Lower leg skin (tissue), 4 donors: ENCODE data around the gene SEC16A. TPM values are rescaled to one million over a fixed set of nuclear protein-coding genes. Genes with fewer than 3 reads are reported as not detected.

Experiments used
- DNase-seq, 2 donors: peaks; one replicate each; pipeline ENCODE4 v3.0.0-alpha.2; 2019; ENCODE audit warnings: low spot score in 2 of 2
- H3K4me3 ChIP-seq: fragments of 200-600 bp; sonication (generic); 2 replicates; pipeline ENCODE4 v1.5.1; 2017; ENCODE audit warnings: mild to moderate bottlenecking, low read depth; ENCODE audit not compliant: poor library complexity, severe bottlenecking
- POLR2A ChIP-seq, 2 donors: fragments of 450-650 bp; IDR thresholded peaks; one replicate each; pipeline ENCODE4 v1.6.1; 2016 to 2017; ENCODE audit warnings: antibody characterized with exemption in 2 of 2, mild to moderate bottlenecking in 1 of 2, moderate library complexity in 1 of 2
- WGBS, 2 donors: methylation state at CpG; one replicate each; pipeline ENCODE4 v1.1.5; 2018; 5-methylcytosine and 5-hydroxymethylcytosine counted together
- intact Hi-C: fragments of 100-400 bp; cut with DNase I; formaldehyde crosslinking; loops from one replicate; pipeline ENCODE4 v1.15.0; 2023; ENCODE audit warnings: low total_unique reads
- total RNA-seq, 4 donors: library from RNA; depleted of rRNA; stranded (reverse); fragments of >200 nt; gene quantifications; one replicate each; pipeline ENCODE4 v1.1.0, GENCODE V29; 2016
- TF ChIP-seq, protein P1 (sequence below), 3 donors: fragments of 450-650 bp; IDR thresholded peaks; one replicate each; pipeline ENCODE4 v1.5.1; 2016; ENCODE audit warnings: antibody characterized with exemption in 3 of 3, mild to moderate bottlenecking in 3 of 3, moderate library complexity in 2 of 3

Gene SEC16A
- total RNA-seq, 4 donors from 2014 or later, result 58.4 to 77.8 (median 58.5) TPM

DNA sequence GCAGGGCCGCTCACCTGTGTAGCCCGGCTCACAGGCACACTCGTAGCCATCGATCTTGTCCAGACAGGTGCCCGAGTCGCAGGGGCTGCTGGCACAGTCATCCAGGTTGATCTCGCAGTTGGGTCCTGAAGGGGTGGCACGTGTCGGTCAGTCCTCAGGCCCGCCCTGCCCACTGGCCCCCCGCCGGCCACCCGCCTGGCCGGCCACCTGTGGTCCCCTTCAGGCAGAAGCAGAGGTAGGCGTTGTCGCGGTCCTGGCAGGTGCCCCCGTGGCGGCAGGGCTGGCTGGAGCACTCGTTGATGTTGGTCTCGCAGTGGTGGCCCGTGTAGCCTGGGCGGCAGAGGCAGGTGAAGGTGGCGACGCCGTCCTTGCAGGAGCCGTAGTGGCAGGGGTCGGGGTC is 32.4 kb upstream of the SEC16A start:
- no peak for DNase-seq
- no peak overlapping the region for H3K4me3 ChIP-seq
- intact Hi-C loops, result no loop called here
- 94 to 96% methylated on average over 20 to 26 of the region's 28 CpGs for WGBS, 2 donors
- TF ChIP-seq POLR2A (IDR thresholded peaks at IDR 0.05), result no peak
- TF ChIP-seq, protein P1, sequence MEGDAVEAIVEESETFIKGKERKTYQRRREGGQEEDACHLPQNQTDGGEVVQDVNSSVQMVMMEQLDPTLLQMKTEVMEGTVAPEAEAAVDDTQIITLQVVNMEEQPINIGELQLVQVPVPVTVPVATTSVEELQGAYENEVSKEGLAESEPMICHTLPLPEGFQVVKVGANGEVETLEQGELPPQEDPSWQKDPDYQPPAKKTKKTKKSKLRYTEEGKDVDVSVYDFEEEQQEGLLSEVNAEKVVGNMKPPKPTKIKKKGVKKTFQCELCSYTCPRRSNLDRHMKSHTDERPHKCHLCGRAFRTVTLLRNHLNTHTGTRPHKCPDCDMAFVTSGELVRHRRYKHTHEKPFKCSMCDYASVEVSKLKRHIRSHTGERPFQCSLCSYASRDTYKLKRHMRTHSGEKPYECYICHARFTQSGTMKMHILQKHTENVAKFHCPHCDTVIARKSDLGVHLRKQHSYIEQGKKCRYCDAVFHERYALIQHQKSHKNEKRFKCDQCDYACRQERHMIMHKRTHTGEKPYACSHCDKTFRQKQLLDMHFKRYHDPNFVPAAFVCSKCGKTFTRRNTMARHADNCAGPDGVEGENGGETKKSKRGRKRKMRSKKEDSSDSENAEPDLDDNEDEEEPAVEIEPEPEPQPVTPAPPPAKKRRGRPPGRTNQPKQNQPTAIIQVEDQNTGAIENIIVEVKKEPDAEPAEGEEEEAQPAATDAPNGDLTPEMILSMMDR (IDR thresholded peaks at IDR 0.05), result no peak

DNA sequence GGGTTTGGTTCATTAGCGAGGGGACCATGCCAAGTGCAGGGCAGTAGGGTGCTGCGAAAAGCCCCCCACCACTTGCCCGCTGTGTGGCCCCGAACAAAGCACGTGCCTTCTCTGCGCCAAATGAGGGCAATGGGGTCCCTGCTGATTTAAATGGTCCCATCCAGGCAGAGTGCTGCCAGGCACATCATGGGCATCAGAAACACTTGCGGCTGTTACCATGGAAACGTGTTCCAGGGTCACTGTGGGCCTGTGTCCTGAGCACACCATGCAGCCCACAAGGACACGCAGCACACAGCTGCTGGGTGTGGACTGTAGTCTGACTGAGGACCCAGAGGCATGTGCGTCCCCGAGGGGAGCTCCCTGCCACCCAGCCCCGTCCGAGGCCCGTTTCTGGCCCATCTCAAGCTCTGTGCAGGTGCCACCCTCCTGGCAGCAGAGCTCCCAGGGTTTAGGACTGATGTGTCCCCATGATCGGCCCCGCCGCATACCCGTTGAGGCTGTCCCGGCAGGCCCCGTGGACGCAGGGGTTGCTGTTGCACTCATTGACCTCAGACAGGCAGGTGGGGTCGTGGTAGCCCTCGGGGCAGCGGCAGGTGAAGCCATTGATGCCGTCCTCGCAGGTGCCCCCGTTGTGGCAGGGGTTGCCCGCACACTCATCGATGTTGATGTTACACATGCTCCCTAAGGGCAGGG is 31.3 kb upstream of the SEC16A start:
- TF ChIP-seq POLR2A (IDR thresholded peaks at IDR 0.05), result no peak
- TF ChIP-seq, protein P1 (IDR thresholded peaks at IDR 0.05), result no peak
- WGBS, 2 donors, result 75 to 89% methylated on average over 13 to 29 of the region's 29 CpGs
- no peak overlapping the region for H3K4me3 ChIP-seq
- intact Hi-C loops, result no loop called here
- DNase-seq, result no peak

DNA sequence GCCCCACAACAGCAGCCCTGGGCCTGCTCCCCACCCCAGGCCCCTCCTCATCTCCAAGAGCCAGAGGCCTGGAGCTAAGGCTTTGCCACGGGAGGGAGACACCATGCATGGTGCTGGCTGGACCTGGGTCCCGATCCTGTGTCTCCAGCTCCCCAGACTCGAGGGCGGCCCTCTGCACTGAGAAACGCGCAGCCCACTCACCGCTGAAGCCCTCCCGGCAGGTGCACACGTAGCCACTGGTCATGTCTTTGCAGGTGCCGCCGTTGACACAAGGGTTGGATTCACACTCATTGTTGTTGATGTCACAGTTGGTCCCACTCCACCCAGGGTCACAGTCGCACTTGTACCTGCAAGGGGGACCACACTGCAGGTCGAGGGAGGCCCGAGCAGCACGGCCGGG is 30.4 kb upstream of the SEC16A start:
- no peak for DNase-seq
- intact Hi-C loops, result no loop called here
- TF ChIP-seq POLR2A (IDR thresholded peaks at IDR 0.05), result no peak
- TF ChIP-seq, protein P1 (IDR thresholded peaks at IDR 0.05), result no peak
- no peak overlapping the region for H3K4me3 ChIP-seq
- 93 to 98% methylated on average over 11 to 16 of the region's 16 CpGs for WGBS, 2 donors

DNA sequence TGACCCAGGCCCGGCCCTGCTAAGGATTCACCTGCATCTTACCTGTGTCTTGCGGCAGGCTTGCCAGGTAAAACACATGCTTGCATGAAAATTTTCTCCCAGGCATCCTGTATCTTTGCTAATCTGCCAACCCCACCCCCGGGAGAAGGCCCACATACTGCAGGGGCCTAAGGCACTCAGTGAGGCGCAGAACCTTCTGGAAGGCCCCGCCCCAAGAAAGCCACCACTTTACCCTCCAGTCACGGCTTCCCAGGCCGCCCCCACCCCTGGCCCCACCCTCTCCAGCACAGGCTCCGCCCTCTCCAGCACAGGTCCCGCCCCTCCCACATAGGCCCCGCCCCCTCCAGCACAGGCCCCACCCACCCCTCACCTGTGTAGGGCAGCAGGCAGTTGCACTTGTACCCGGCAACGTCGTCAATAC is 29.8 kb upstream of the SEC16A start:
- intact Hi-C loops, result no loop called here
- H3K4me3 ChIP-seq, result no peak overlapping the region
- WGBS, 2 donors, result 65 to 72% methylated on average over 13 of the region's 13 CpGs
- TF ChIP-seq POLR2A (IDR thresholded peaks at IDR 0.05), result no peak
- TF ChIP-seq, protein P1 (IDR thresholded peaks at IDR 0.05), result no peak
- no peak for DNase-seq

DNA sequence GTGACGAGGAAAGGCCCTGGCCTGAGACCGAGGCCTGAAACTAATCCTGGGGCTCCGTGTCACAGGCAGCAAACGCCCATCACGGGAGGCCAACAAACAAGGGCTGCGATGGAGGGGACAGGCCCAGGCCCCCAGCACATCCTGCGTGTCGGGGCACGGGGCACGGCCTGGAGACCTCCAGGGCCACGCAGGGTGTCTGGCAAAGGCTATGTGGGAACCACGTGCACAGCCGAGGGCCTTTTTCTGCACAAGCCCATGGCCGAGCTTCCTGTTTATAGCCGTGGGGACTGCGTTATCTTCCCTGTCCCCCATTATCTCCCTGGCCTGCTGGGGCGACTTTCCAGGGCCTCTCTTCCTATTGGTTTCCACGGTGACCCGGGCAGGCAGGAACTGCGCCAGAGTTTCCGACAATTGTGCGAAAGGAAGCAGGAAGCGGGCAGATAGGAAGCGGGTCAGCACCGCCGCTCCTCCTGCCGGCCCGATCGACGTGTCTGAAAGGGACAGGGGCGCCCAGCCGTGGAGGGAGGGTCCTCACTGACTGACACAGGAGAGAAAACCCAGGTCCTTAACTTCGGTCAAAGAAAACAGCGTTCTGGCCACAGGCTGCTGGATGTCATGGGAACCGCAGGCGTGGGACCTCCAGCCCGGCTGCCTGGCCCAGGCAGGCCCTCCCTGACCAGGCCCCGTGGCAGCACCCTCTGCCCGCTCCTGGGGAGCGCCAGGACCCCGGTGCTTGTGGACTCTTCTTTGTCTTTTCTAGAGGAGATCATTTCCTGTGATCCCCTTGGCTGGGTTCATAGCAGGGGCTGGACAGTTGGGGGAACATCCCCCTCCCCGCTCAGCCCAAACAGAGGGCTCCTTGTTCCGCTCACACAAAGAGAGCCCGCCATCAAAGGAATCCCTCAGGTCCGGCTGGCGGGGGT is 29.1 kb upstream of the SEC16A start:
- TF ChIP-seq, protein P1 (IDR thresholded peaks at IDR 0.05), result no peak
- intact Hi-C loops, result no loop called here
- WGBS, 2 donors, result 72 to 81% methylated on average over 45 to 46 of the region's 46 CpGs
- no peak overlapping the region for H3K4me3 ChIP-seq
- DNase-seq, result peak in 1 of 2 donors; percentile 42
